ENCODE results near the gene SYT1. TPM values are rescaled to one million over a fixed set of nuclear protein-coding genes. Genes with fewer than 3 reads are reported as not detected.

The SYT1 gene
- total and polyA plus RNA-seq, 2 of the 8 experiments (the other 6 are each of a cell fraction or from before 2014, with no cell fraction given) = 11.0 to 34.6 TPM

GRCh38 chr12:79302162-79302814 is 437.7 kb downstream of the SYT1 start:
- ChIA-PET POLR2A (ENCODE audit: partially characterized antibody) (no interaction called here), CTCF (ENCODE audit: partially characterized antibody) (no interaction called here)
- no peak overlapping the region for H2AFZ ChIP-seq (ENCODE audit: low read length)
- no peaks in the 10 kb centered on the region for H3K79me2 ChIP-seq (ENCODE audit: control insufficient read depth in 1 of 2, insufficient read depth in 2 of 2, low read length in 2 of 2)
- H4K20me1 ChIP-seq (replicated peaks in 1 of 2; ENCODE audit: control insufficient read depth in 1 of 2, insufficient read depth in 2 of 2, low read length in 2 of 2) = no peaks in the 10 kb centered on the region
- no peak overlapping the region for H3K14ac ChIP-seq (ENCODE audit: insufficient read length)
- no peaks in the 10 kb centered on the region for H3K23me2 ChIP-seq (ENCODE audit: low read depth, low read length)
- no peak overlapping the region for H3K18ac ChIP-seq (ENCODE audit: extremely low read depth, low read length)
- no peaks in the 10 kb centered on the region for H3K79me1 ChIP-seq (ENCODE audit: low read depth, low read length)
- no peaks in the 10 kb centered on the region for H3K9me3 ChIP-seq (ENCODE audit: insufficient read depth in 2 of 2, low read depth in 1 of 2, low read length in 1 of 2)
- no peaks in the 10 kb centered on the region for H3K27me3 ChIP-seq (replicated peaks in 1 of 4; ENCODE audit: control insufficient read depth in 3 of 4, extremely low read depth in 1 of 4, insufficient read depth in 3 of 4, low read length in 3 of 4)
- no peak overlapping the region for H3K4ac ChIP-seq (replicated peaks; ENCODE audit: insufficient read length, low read depth, low read length)
- H2BK20ac ChIP-seq (ENCODE audit: low read length) = no peak overlapping the region
- peaks cover 0 to 8% (median 4%) of the 10 kb centered on the region in 4 experiments; a peak in 2 of 8 replicates for H3K36me3 ChIP-seq (ENCODE audit: control insufficient read depth in 2 of 4, insufficient read depth in 4 of 4, low read length in 3 of 4)
- DNase-seq (ENCODE audit: low read depth in 1 of 2, low spot score in 2 of 2) (no peak), FAIRE-seq (peak; percentile 84)
- H3K27ac ChIP-seq (ENCODE audit: low read depth, low read length) = no peak overlapping the region
- 79% methylated on average over 9 of the region's 9 CpGs; no CpG with 5 or more reads in 1 of the 2 experiments for WGBS, 2 experiments (ENCODE audit: extremely low coverage in 1 of 2, insufficient coverage in 1 of 2, insufficient read length in 1 of 2, insufficient replicate concordance in 2 of 2, low coverage in 1 of 2, low lambda C conversion rate in 2 of 2, missing lambda C conversion rate in 1 of 2)
- no peak overlapping the region for H3K23ac ChIP-seq (ENCODE audit: insufficient read length)
- H4K5ac ChIP-seq (ENCODE audit: insufficient read length, low read depth, low read length) = no peak overlapping the region
- no peak overlapping the region for H2BK15ac ChIP-seq (ENCODE audit: low read length)
- H3K4me1 ChIP-seq (replicated peaks in 1 of 4; ENCODE audit: control insufficient read depth in 3 of 4, insufficient read depth in 4 of 4, low read length in 3 of 4) = no peaks in the 10 kb centered on the region
- no peak overlapping the region for H2BK5ac ChIP-seq (ENCODE audit: low read depth, low read length)
- H3K4me2 ChIP-seq (ENCODE audit: insufficient read depth in 1 of 2, low read depth in 2 of 2, low read length in 2 of 2) = no peak overlapping the region
- no peak overlapping the region for H2AK5ac ChIP-seq (ENCODE audit: low read depth, low read length)
- no peak overlapping the region for H4K91ac ChIP-seq (replicated peaks; ENCODE audit: insufficient read length, low read length)
- H3K4me3 ChIP-seq (ENCODE audit: extremely low read depth in 1 of 4, insufficient read depth in 2 of 4, low read depth in 3 of 4, low read length in 4 of 4) = no peak overlapping the region
- no peak overlapping the region for H3K9ac ChIP-seq (replicated peaks in 1 of 4; ENCODE audit: extremely low read depth in 1 of 4, low read depth in 3 of 4, low read length in 3 of 4)
- H3K56ac ChIP-seq (replicated peaks; ENCODE audit: insufficient read length, low read depth, low read length) = no peak overlapping the region
- no peak overlapping the region for H2BK120ac ChIP-seq (replicated peaks; ENCODE audit: low read depth, low read length)
- no peak overlapping the region for H2BK12ac ChIP-seq (ENCODE audit: low read depth, low read length)
- no peak overlapping the region for H4K8ac ChIP-seq (ENCODE audit: extremely low read depth, insufficient read depth, low read length)
- no peak for TF ChIP-seq SP4 (IDR thresholded peaks at IDR 0.05; ENCODE audit: low read length)
- TF ChIP-seq ASH2L (IDR thresholded peaks at IDR 0.05; ENCODE audit: low read length) = no peak
- no peak for TF ChIP-seq ATF2 (IDR thresholded peaks at IDR 0.05; ENCODE audit: low read length)
- no peak for TF ChIP-seq CTBP2 (IDR thresholded peaks at IDR 0.05; ENCODE audit: borderline replicate concordance, insufficient read depth, insufficient read length, low read length)
- no peak for TF ChIP-seq TCF12 (IDR thresholded peaks at IDR 0.05; ENCODE audit: low read depth, low read length)
- TF ChIP-seq SAP30 (IDR thresholded peaks at IDR 0.05; ENCODE audit: insufficient read depth, insufficient replicate concordance, low read length) = no peak
- no peak for TF ChIP-seq EP300 (IDR thresholded peaks at IDR 0.05; ENCODE audit: borderline replicate concordance in 1 of 2, low read depth in 2 of 2, low read length in 2 of 2)
- no peak for TF ChIP-seq BACH1 (IDR thresholded peaks at IDR 0.05; ENCODE audit: low read length)
- TF ChIP-seq CHD2 (IDR thresholded peaks at IDR 0.05; ENCODE audit: low read length) = no peak
- TF ChIP-seq SP2 (IDR thresholded peaks at IDR 0.05; ENCODE audit: low read length) = no peak
- no peak for TF ChIP-seq SP1 (IDR thresholded peaks at IDR 0.05; ENCODE audit: low read depth, low read length)
- no peak for TF ChIP-seq HDAC2 (IDR thresholded peaks at IDR 0.05; ENCODE audit: borderline replicate concordance in 1 of 2, low read depth in 2 of 2, low read length in 2 of 2)

Measured in H1 (cell line).